Ascending aorta (tissue), 2 donors: ENCODE measurements around the gene NCOA1. TPM values are rescaled to one million over a fixed set of nuclear protein-coding genes. Genes with fewer than 3 reads are reported as not detected.

ENCODE experiments used
- DNase-seq, 2 donors: peaks; one replicate each; pipeline ENCODE4 v3.0.0-alpha.2; 2019; ENCODE audit warnings: low spot score in 2 of 2
- H3K27ac ChIP-seq, 2 donors: fragments of 200-600 bp; sonication (generic); one replicate each; pipeline ENCODE4 v1.5.1; 2016 to 2017; ENCODE audit warnings: mild to moderate bottlenecking in 1 of 2
- H3K27me3 ChIP-seq: fragments of 200-600 bp; sonication (generic); one replicate; pipeline ENCODE4 v1.5.1; 2017
- H3K36me3 ChIP-seq, 2 donors: fragments of 200-600 bp; sonication (generic); one replicate each; pipeline ENCODE4 v1.5.1; 2016
- H3K4me1 ChIP-seq, 2 donors: fragments of 200-600 bp; sonication (generic); one replicate each; pipeline ENCODE4 v1.5.1; 2016 to 2017; ENCODE audit warnings: mild to moderate bottlenecking in 1 of 2
- H3K4me3 ChIP-seq, 2 donors: fragments of 200-600 bp; sonication (generic); one replicate each; pipeline ENCODE4 v1.5.1; 2016 to 2017; ENCODE audit warnings: mild to moderate bottlenecking in 1 of 2
- H3K9me3 ChIP-seq, 2 donors: fragments of 200-600 bp; sonication (generic); one replicate each; pipeline ENCODE4 v1.5.1; 2016
- CTCF ChIP-seq, 3 experiments: fragments of 200-600 bp in 2 of 3; fragments of 450-650 bp in 1 of 3; sonication (generic) in 2 of 3; IDR thresholded peaks; one replicate each; pipeline ENCODE4 v1.5.1; 2016 to 2019; ENCODE audit warnings: antibody characterized with exemption in 3 of 3, mild to moderate bottlenecking in 1 of 3, moderate library complexity in 1 of 3
- intact Hi-C: fragments of 100-400 bp; cut with DNase I; formaldehyde crosslinking; loops from one replicate; pipeline ENCODE4 v1.15.1; 2023
- total RNA-seq: library from RNA; depleted of rRNA; stranded (reverse); fragments of >200 nt; gene quantifications from one replicate; pipeline ENCODE4 v1.1.0, GENCODE V29; 2016

Gene NCOA1
- total RNA-seq, 1 donor from 2014 or later, result 19.3 TPM

GRCh38 chr2:24768601-24769000, 277.5 kb downstream of the NCOA1 start:
- peaks cover 15 to 30% of the 10 kb centered on the region in 2 donors for H3K36me3 ChIP-seq
- H3K9me3 ChIP-seq, result no peaks in the 10 kb centered on the region
- no peaks in the 10 kb centered on the region for H3K27me3 ChIP-seq
- intact Hi-C loops, result no loop called here
- no peak for TF ChIP-seq CTCF (IDR thresholded peaks at IDR 0.05)
- no peaks in the 10 kb centered on the region for H3K4me1 ChIP-seq
- no peak overlapping the region for H3K4me3 ChIP-seq
- H3K27ac ChIP-seq, result no peak overlapping the region
- no peak for DNase-seq

GRCh38 chr2:24771061-24771460, 280.0 kb downstream of the NCOA1 start:
- no peaks in the 10 kb centered on the region for H3K9me3 ChIP-seq
- no peak for TF ChIP-seq CTCF (IDR thresholded peaks at IDR 0.05)
- no peak overlapping the region for H3K4me3 ChIP-seq
- H3K4me1 ChIP-seq, result no peaks in the 10 kb centered on the region
- no peaks in the 10 kb centered on the region for H3K27me3 ChIP-seq
- intact Hi-C loops, result no loop called here
- no peak overlapping the region for H3K27ac ChIP-seq
- H3K36me3 ChIP-seq, result peaks cover 0 to 14% of the 10 kb centered on the region in 2 donors
- no peak for DNase-seq

- Histone ChIP-seq H3K27ac (no peak overlapping the region), H3K36me3 (peaks cover 0 to 14% of the 10 kb centered on the region in 2 donors), H3K9me3 (no peaks in the 10 kb centered on the region), H3K4me1 (no peaks in the 10 kb centered on the region), H3K4me3 (no peak overlapping the region), H3K27me3 (no peaks in the 10 kb centered on the region)
- no peak for TF ChIP-seq CTCF (IDR thresholded peaks at IDR 0.05)
- no peak for DNase-seq
- intact Hi-C loops, result no loop called here
Observed at GRCh38 chr2:24771764-24772586, 280.9 kb downstream of the NCOA1 start.

DNA sequence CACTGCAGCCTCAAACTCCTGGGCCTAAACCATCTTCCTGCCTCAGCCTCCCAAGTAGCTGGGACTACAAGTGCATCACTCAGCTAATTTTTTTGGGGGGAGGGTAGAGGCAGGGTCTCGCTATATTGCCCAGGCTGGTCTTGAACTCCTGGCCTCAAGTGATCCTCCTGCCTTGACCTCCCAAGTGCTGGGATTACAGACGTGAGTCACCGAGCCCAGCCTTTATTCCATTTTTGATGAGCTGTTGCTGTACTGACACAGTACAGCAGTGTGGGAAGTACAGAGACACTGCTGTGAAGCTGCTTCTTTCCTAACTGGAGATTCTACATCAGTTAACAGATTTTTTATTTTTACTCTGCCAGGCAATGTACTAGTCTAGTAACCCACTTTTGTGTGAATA, 283.3 kb downstream of the NCOA1 start:
- TF ChIP-seq CTCF (IDR thresholded peaks at IDR 0.05), result no peak
- H3K27ac ChIP-seq, result no peak overlapping the region
- no peaks in the 10 kb centered on the region for H3K4me1 ChIP-seq

GRCh38 chr2:24779116-24779515, 288.1 kb downstream of the NCOA1 start:
- intact Hi-C loops, result no loop called here
- DNase-seq, result no peak
- H3K4me3 ChIP-seq, result no peak overlapping the region
- H3K27me3 ChIP-seq, result no peaks in the 10 kb centered on the region
- no peaks in the 10 kb centered on the region for H3K4me1 ChIP-seq
- no peaks in the 10 kb centered on the region for H3K36me3 ChIP-seq
- no peak for TF ChIP-seq CTCF (IDR thresholded peaks at IDR 0.05)
- H3K9me3 ChIP-seq, result no peaks in the 10 kb centered on the region
- H3K27ac ChIP-seq, result no peak overlapping the region

More for the DNA sequence above, 283.3 kb downstream of the NCOA1 start:
- H3K9me3 ChIP-seq, result no peaks in the 10 kb centered on the region
- peaks cover 0 to 11% of the 10 kb centered on the region in 2 donors for H3K36me3 ChIP-seq
- intact Hi-C loops, result no loop called here
- H3K4me3 ChIP-seq, result no peak overlapping the region
- no peak for DNase-seq
- H3K27me3 ChIP-seq, result no peaks in the 10 kb centered on the region
